ENCODE data around the gene DCUN1D3.
"Not testable (repeated sequence)": the region's sequence is repeated elsewhere in the genome, so short reads cannot be mapped to it uniquely, and the experiment has no call there.

Gene DCUN1D3, protein sequence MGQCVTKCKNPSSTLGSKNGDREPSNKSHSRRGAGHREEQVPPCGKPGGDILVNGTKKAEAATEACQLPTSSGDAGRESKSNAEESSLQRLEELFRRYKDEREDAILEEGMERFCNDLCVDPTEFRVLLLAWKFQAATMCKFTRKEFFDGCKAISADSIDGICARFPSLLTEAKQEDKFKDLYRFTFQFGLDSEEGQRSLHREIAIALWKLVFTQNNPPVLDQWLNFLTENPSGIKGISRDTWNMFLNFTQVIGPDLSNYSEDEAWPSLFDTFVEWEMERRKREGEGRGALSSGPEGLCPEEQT

DNA sequence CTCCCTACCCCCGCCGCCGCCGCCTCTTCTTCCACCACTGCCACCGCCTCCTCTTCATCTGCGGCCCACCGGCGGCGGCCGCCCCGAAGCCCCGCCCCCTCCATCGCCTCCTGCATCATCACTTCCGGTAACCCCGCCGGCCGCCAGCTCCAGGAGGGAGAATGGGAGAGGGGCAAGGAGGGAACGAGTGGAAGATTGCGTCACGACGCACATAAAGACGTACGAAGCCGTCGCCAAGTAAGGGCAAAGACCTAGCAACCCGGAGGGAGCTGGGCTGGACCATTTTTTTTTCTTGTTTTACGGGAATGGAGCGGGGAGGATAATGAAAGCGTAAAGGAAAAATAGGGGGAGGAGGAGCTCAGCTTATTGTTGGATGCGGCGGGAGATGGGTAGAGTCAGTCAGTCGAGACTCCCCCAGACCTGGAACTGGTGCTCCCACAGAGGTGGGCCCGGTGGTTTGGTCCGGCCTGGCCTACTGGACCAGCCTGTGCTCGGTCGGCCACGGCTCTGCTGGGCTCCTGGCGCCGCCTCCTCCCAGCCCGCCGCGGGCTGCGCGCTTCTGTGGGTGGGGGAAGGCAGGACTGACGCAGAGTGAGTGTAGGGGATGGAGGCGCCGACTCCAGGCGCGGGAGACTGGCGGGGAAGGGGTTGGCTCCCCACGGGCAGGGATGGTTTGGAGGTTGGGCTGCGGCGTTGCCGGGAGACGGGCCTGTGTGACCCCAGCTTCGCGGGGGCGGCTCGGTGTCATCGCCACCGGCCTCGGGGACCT is at the start of gene DCUN1D3, which contains the start of gene LYRM1:
Gene DCUN1D3, minus strand, starts transcription at position 60 of the 769 bp plus-strand sequence. CDS start 37,820 bp downstream, outside the sequence.
Gene LYRM1, plus strand, starts transcription at position 473 of the 769 bp plus-strand sequence. CDS start 14,785 bp downstream, outside the sequence.
- DNase-seq (ENCODE audit: low read depth): peak; percentile 73

GRCh38 chr16:20949660-20950059 is 49.5 kb upstream of the DCUN1D3 start:
- no peak for DNase-seq (ENCODE audit: low read depth)

GRCh38 chr16:20948444-20948843 is 48.3 kb upstream of the DCUN1D3 start:
- DNase-seq (ENCODE audit: low read depth): no peak

GRCh38 chr16:20946015-20946629 is 46.0 kb upstream of the DCUN1D3 start:
- DNase-seq (ENCODE audit: low read depth): no peak

DNA sequence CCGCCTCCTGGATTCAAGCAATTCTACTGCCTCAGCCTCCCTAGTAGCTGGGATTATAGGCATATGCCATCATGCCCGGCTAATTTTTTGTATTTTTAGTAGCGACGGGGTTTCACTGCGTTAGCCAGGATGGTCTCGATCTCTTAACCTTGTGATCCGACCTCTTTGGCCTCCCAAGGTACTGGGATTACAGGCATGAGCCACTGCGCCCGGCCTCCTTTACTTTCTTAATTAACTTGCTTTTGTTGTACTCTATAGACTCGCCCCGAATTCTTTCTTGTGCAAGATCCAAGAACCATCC is 45.4 kb upstream of the DCUN1D3 start:
- DNase-seq (ENCODE audit: low read depth): not testable (repeated sequence)

DNA sequence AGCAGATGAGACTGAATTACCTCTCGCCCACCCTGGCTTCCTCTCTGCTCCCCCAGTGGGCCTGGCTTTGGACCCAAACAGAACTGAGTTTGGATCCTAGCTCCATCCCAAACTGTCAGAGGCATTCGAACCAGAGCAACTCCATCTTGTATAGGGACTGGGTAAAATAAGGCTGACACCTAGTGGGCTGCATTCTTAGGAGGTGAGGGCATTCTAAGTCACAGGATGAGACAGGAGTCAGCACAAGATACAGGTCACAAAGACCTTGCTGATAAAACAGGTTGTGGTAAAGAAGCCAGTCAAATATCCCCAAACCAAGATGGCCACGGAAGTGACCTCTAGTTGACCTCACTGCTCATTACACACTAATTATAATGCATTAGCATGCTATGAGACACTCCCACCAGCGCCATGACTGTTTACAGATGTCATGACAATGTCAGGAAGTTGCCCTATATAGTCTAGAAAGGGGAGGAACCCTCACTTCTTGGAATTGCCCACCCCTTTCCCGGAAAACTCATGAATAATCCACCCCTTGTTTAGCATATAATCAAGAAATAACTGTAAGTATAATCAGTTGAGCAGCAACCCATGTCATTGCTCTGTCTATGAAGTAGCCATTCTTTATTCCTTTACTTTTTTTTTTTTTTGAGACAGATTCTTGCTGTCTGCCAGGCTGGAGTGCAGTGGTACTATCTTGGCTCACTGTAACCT is 44.9 kb upstream of the DCUN1D3 start:
- DNase-seq (ENCODE audit: low read depth): no peak

DNA sequence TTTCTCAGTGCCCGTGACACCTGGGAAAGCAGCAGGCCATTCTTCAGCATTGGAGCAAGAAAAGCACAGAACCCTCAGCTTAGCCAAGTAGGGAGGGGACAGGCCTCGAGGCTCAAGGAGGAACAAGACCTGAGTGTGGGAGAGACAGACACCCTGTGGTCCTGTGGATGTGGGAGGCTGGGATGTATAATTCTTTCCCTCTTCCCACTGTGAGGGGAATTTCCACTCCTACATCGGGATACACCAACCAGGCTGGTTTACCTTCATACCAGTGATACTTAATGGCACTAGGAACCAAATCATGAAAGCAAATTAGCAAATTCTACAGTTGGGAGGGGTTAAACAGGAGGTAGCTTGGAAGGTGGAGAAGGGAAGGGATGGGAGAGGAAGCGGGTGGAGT is 42.1 kb upstream of the DCUN1D3 start:
- no peak for DNase-seq (ENCODE audit: low read depth)

GRCh38 chr16:20941636-20941926 is 41.4 kb upstream of the DCUN1D3 start:
- no peak for DNase-seq (ENCODE audit: low read depth)

GRCh38 chr16:20940871-20941635 is 40.9 kb upstream of the DCUN1D3 start:
- no peak for DNase-seq (ENCODE audit: low read depth)

- no peak for DNase-seq (ENCODE audit: low read depth)
These were observed 39.5 kb upstream of the DCUN1D3 start for GRCh38 chr16:20939611-20940010.

GRCh38 chr16:20938426-20938825 is 38.3 kb upstream of the DCUN1D3 start:
- DNase-seq (ENCODE audit: low read depth): no peak

- no peak for DNase-seq (ENCODE audit: low read depth)
These were observed 37.6 kb upstream of the DCUN1D3 start for GRCh38 chr16:20937736-20938135.

- DNase-seq (ENCODE audit: low read depth): no peak
These were observed 33.4 kb upstream of the DCUN1D3 start for GRCh38 chr16:20933589-20933988.

- no peak for DNase-seq (ENCODE audit: low read depth)
These were observed 31.0 kb upstream of the DCUN1D3 start for GRCh38 chr16:20931066-20931600.

DNA sequence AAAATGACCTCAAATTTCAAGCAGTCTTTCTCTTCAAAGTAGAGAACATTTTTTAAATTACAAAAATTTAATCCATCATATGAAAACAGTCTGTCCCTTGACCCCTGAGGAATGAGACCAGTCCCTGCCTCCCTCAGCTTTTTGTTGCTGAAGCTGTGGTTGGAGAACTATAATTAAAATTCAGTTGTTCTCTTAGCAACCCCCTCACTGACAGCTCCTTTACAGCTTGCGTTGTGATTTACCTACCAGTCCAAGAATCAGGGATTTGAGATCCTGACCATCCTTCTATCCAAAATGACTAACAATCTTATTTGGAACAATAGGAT is 30.2 kb upstream of the DCUN1D3 start:
- no peak for DNase-seq (ENCODE audit: low read depth)

- DNase-seq (ENCODE audit: low read depth): not testable (repeated sequence)
These were observed 29.7 kb upstream of the DCUN1D3 start for GRCh38 chr16:20929676-20930364.

DNA sequence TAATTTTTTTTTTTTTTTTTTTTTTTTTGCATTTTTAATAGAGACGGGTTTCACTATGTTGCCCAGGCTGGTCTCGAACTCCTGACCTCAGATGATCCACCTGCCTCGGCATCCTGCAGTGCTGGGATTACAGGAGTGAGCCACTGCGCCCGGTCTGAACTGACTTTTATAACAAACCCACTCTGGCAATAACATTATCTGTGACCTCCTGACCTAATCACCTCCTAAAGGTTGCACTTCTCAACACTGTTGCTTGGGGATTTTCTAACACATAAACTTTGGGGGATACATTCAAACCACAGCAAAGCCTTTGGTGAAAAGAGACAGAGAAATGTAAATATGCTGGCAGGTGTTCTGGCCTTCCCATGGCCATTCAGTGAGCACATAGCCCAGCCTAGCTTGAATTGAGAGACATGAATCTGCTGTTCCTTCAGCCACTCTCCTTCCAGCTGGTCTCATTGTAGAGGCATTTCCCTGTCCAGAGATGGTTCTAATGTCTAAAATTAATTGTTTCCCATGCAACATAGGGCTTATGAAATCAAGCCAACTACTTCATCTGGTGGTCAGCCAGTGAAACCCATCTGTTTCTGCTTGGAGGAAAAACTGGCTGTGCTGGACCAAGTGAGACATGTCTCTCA is 28.7 kb upstream of the DCUN1D3 start:
- no peak for DNase-seq (ENCODE audit: low read depth)

GRCh38 chr16:20925751-20926150 is 25.6 kb upstream of the DCUN1D3 start:
- no peak for DNase-seq (ENCODE audit: low read depth)

- no peak for DNase-seq (ENCODE audit: low read depth)
These were observed 23.7 kb upstream of the DCUN1D3 start for GRCh38 chr16:20923876-20924275.

- DNase-seq (ENCODE audit: low read depth): no peak
These were observed 20.6 kb upstream of the DCUN1D3 start for GRCh38 chr16:20920799-20921198.

GRCh38 chr16:20920091-20920490 is 19.9 kb upstream of the DCUN1D3 start:
- no peak for DNase-seq (ENCODE audit: low read depth)

Measured in stimulated activated CD8-positive, alpha-beta memory T cell treated with anti-CD3 and anti-CD28 coated beads, Interleukin-12 subunit alpha, Interleukin-12 subunit beta, amount 100 ng/mL, for 1 hour (primary cell).